Fibroblast of pulmonary artery (primary cell): Measurements from ENCODE around the gene FBXO47.
"Not testable (repeated sequence)": the region's sequence is repeated elsewhere in the genome, so short reads cannot be mapped to it uniquely, and the experiment has no call there.

Experiments used
- DNase-seq: peaks from one replicate; pipeline ENCODE4 v3.0.0-alpha.2; 2010; ENCODE audit warnings: low read depth
- H3K4me3 ChIP-seq: replicated peaks from 2 replicates; pipeline ENCODE4 v1.5.1; 2011; ENCODE audit warnings: low read depth, mild to moderate bottlenecking, control low read depth, low read length, moderate library complexity
- TF ChIP-seq, protein P1 (sequence below): IDR thresholded peaks from 2 replicates; pipeline ENCODE4 v1.5.1; 2011; ENCODE audit warnings: mild to moderate bottlenecking, control low read depth, low read length, inconsistent platforms; ENCODE audit errors: missing control alignments

FBXO47 gene

DNA sequence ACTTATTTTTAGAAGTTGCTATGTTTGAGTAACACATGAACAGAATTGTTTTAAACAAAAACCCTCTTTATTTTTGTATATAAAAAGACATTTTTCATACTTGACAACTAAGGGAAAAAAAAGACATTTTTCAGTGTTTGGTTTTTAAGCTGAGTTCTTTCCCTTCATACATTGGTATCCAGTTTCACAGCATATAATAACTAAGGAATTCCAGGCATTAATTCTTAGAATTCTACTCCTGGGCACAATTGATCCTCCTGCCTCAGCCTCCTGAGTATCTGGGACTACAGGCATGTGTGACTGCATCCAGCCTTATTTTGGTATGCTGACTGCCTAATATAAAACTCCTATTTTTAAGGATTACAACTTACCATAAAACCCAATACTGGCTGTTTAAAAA is 8.4 kb downstream of the FBXO47 start:
- peak; percentile 53 for DNase-seq
- no peak overlapping the region for H3K4me3 ChIP-seq
- TF ChIP-seq, protein P1, sequence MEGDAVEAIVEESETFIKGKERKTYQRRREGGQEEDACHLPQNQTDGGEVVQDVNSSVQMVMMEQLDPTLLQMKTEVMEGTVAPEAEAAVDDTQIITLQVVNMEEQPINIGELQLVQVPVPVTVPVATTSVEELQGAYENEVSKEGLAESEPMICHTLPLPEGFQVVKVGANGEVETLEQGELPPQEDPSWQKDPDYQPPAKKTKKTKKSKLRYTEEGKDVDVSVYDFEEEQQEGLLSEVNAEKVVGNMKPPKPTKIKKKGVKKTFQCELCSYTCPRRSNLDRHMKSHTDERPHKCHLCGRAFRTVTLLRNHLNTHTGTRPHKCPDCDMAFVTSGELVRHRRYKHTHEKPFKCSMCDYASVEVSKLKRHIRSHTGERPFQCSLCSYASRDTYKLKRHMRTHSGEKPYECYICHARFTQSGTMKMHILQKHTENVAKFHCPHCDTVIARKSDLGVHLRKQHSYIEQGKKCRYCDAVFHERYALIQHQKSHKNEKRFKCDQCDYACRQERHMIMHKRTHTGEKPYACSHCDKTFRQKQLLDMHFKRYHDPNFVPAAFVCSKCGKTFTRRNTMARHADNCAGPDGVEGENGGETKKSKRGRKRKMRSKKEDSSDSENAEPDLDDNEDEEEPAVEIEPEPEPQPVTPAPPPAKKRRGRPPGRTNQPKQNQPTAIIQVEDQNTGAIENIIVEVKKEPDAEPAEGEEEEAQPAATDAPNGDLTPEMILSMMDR, result no peak

DNA sequence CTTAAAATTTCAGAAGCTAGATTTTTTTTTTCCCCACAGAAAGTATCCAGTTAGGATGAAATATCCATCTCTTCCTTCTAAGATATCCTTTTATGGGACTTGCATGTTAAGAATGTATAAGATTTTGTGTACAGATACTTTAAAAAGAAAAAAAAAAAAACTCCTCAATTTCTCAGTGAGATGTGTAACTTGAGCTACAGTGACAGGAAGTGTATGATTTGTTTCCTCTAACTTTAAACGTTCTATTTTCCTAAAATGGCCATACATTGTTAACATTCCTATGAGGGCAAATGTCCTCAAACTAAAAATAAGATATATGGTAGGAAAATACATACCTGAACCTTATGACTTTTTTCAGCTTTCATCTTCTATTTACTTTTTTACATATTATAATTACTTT is 8.9 kb downstream of the FBXO47 start:
- H3K4me3 ChIP-seq, result no peak overlapping the region
- DNase-seq, result peak; percentile 43
- TF ChIP-seq, protein P1, result no peak

DNA sequence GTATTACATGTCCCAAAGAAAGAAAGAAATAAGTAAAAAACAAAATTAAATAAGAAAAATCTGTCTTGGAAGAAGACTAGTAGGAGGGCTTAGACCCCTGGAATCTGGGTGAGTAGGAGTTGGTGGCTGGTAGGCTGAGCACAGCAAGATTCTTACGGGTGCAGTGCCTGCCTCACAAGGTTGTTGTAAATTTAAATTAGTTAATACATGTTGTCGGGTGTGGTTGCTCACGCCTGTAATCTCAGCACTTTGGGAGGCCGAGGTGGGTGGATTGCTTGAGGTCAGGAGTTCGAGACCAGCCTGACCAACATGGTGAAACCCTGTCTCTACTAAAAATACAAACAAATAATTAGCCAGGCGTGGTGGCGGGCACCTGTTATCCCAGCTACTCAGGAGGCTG is 13.4 kb downstream of the FBXO47 start:
- not testable (repeated sequence) for H3K4me3 ChIP-seq, DNase-seq

DNA sequence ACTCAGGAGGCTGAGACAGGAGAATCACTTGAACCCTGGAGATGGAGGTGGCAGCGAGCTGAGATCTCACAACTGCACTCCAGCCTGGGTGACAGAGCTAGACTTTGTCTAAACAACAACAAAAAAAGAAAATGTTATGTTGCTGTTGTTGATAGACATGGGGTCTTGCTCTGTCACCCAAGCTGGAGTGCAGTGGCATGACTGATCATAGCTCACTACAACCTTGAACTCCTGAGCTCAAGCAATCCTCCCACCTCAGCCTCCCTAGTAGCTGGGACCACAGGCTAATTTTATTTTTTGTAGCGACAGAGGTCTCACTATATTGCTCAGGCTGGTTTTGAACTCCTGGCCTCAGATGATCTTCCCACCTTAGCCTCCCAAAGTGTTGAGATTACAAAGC is 20.0 kb downstream of the FBXO47 start:
- no peak for DNase-seq
- TF ChIP-seq, protein P1, result no peak
- no peak overlapping the region for H3K4me3 ChIP-seq

DNA sequence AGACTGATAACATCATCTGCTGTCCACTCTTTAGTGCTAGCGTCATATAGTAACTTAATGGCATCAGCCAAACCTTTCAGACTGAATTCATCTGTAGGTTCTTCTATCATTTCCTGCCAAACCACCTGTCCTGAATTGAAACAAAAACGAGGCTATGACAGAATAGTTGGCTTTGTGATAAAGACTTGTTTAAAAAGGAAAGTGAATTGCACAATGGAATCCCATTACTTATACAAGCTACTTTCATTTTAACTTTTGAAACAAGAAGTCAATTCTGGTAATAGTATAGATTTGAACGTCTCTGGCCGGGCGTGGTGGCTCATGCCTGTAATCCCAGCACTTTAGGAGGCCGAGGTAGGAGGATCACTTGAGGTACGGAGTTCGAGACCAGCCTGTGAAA is 23.6 kb downstream of the FBXO47 start:
- DNase-seq, result no peak
- TF ChIP-seq, protein P1, result no peak

DNA sequence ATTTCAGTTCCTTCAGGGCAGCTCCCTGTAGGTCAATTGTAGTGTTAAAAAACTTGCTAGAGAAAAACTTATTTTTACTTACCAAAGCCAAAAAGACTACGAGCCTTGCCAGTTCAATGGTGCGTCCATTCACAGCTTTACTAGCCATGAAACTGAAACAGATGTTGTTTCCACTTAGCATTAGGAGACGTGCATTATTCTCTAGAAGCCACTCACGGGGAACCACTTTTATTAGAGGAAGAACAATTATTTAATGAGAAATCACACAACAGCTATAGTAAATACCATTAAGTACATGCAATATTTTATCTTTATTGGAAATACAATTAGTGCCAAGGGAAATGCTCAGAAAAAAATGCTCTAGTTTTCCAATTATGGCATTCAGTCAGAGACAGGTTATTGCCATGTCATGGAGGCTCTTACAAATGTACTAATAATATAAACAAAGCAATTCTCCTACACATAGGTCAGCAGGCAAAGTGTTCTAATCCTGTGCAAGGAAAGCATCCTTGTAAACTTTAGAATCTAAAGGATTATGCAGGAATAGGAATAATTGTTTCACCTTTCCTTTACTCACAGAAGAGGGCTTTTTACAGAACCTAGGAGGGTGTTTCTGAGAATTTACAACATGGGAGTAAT is 24.4 kb downstream of the FBXO47 start:
- TF ChIP-seq, protein P1, result no peak
- no peak for DNase-seq
- no peak overlapping the region for H3K4me3 ChIP-seq

More for the DNA sequence above, 23.6 kb downstream of the FBXO47 start:
- no peak overlapping the region for H3K4me3 ChIP-seq

DNA sequence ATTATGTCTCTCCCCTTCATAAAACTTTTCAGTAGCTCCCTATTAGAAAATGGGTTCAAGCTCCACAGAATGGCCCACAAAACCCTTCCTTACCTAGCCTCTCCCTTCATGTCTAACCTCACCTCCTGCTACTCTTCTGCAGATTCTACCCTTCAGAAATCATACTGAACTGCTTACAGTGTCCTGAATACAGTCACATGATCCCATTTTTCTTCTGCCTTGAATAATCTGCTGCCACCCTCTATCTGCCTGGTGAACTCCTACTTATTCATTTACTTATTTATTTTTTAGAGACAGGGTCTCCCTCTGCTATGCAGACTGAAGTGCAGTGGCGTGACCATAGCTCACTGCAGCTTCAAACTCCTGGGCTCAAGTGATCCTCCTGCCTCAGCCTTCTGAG is 26.8 kb downstream of the FBXO47 start:
- DNase-seq, result no peak
- no peak overlapping the region for H3K4me3 ChIP-seq
- TF ChIP-seq, protein P1, result no peak

DNA sequence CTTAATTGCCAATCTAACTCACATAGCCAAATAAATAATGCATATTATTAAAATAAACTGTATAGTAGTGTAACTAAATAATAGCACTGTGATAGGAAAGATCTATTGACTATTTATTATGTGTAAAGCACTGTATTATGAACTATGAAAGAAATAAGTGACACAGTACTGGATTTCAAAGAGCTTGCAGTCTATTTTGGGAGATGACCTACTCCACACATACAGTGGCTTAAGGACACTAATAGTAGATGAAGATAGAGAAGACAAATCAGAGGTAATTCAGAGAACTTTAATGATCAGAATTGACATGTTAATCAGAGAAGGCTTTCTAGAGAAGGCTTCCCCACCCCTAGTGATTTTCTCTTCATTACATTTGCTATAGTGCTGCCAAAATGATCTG is 27.2 kb downstream of the FBXO47 start:
- no peak for DNase-seq
- TF ChIP-seq, protein P1, result no peak
- H3K4me3 ChIP-seq, result no peak overlapping the region

DNA sequence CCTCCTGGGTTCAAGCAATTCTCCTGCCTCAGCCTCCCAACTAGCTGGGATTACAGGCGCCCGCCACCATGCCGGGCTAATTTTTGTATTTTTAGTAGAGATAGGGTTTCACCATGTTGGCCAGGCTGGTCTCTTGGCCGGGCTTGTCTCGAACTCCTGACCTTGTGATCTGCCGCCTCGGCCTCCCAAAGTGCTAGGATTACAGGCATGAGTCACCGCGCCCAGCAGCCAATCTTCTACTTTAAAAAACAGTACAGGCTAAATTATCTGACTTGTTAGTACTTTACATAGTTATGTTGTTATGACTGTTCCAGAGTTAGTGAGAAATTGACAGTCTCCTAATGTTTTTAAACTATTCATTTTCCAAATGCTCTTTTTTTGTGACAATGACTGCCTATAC is 33.2 kb downstream of the FBXO47 start:
- H3K4me3 ChIP-seq, DNase-seq: not testable (repeated sequence)

DNA sequence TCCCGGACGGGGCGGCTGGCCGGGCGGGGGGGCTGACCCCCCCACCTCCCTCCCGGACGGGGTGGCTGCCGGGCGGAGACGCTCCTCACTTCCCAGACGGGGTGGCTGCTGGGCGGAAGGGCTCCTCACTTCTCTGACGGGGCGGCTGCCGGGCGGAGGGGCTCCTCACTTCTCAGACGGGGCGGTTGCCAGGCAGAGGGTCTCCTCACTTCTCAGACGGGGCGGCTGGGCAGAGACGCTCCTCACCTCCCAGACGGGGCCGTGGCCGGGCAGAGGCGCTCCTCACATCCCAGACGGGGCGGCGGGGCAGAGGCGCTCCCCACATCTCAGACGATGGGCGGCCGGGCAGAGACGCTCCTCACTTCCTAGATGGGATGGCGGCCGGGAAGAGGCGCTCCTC is 36.4 kb downstream of the FBXO47 start:
- H3K4me3 ChIP-seq, DNase-seq: not testable (repeated sequence)
